GM21447 (cell line): ENCODE data around the gene NEK9.
"Not testable (repeated sequence)": the region's sequence is repeated elsewhere in the genome, so short reads cannot be mapped to it uniquely, and the experiment has no call there.

ENCODE experiments used
- ATAC-seq: cut with Tn5 transposase; IDR thresholded peaks from one replicate; pipeline ENCODE4 v1.9.1; 2021; ENCODE audit not compliant: unreplicated experiment

NEK9 gene

GRCh38 chr14:75147423-75148071 is 20.7 kb upstream of the NEK9 start:
- ATAC-seq = no peak

DNA sequence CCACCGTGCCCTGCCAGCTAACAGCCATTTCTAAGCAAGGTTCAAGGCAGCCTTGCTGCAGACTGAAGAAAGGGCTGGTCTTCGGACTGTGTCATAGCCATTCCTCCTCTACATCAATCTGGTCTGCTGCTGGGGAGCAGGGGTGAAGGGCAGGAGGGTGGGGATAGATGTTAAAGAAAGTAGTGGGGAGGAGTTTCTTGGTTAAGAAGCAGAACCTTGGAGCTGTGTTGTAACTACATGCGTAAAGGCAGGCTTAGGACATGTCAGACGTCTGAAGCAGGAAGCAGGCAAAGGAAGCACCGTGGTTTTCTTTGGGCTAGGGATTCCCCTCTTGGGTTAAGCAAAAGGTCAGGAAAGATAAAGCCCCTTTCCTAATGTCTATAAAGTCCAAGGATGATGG is 18.1 kb upstream of the NEK9 start:
- ATAC-seq = no peak

DNA sequence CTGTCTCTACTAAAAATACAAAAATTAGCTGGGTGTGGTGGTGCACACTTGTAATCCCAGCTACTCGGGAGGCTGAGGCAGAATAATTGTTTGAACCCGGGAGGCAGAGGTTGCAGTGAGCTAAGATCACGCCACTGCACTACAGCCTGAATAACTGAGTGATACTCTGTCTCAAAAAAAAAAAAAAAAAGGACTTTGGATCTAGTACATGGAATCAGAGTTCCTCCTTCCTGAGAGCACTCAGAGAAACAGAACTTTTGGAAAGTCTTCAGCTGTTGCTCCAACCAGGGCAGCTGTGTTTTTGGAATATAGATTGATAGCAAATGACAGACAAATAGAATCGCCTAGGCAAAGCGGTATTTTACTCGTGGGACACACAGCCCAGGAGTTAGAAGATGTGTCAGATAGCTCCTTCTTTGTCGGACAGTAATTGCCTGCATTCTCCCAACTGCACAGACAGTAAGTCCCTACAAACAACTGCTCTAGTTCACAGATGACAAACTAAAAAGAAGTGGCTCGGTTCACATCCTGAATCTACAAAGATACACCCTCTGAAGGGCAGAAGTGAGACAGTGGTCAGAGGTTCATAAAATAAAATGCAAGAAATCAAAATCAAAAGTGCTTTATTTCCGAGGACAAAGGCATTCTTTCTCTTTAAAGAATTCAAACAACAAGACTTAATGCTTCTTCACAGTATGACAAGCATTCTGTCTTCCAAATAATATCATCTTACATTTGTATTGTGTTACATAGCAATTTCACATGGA is 17.1 kb upstream of the NEK9 start:
- no peak for ATAC-seq

DNA sequence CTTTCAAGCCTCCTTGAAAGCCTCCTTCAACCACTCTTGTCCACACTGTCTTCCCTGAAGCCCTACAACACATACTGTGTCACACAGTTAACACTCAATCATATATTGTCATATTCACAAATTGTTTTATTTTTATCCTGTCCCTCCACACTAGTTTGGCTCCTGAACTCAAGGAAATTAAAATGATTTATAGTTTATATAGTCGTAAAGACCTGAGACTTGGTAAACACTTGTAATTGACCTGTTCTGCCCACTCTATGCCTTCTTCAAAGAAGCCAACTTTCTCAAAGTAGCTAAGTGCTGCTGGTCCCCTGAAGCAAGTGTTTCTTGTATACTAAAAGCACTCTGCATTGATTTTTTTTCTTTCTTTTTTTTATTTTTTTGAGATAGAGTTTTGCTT is 15.6 kb upstream of the NEK9 start:
- ATAC-seq = no peak

GRCh38 chr14:75141967-75142366 is 15.1 kb upstream of the NEK9 start:
- ATAC-seq = no peak

- ATAC-seq = no peak
These were observed 14.2 kb upstream of the NEK9 start for GRCh38 chr14:75141062-75141461.

- ATAC-seq = no peak
These were observed 13.8 kb upstream of the NEK9 start for GRCh38 chr14:75140620-75141019.

GRCh38 chr14:75139185-75139584 is 12.3 kb upstream of the NEK9 start:
- ATAC-seq = no peak

DNA sequence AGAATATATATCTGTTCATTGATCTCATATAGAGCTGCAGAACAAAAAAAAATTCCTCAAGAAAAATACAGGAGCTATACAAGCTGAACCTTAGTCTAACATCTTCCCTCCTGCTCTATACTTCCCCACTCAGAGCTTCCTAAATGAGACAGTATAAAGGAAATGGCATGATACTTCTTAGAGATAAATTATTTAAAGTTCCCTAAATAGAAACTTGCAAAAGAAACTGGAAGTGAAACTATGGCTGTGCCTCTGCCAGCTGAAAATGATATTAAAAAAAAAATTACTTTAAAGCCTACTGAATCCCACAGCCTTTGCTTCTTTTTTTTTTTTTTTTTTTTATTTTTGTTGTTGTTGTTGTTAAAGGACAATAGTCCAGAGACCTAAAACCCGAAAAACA is 11.6 kb upstream of the NEK9 start:
- ATAC-seq = no peak

GRCh38 chr14:75134644-75135043 is 7.8 kb upstream of the NEK9 start:
- ATAC-seq = no peak

- no peak for ATAC-seq
These were observed 6.7 kb upstream of the NEK9 start for GRCh38 chr14:75133597-75133996.

DNA sequence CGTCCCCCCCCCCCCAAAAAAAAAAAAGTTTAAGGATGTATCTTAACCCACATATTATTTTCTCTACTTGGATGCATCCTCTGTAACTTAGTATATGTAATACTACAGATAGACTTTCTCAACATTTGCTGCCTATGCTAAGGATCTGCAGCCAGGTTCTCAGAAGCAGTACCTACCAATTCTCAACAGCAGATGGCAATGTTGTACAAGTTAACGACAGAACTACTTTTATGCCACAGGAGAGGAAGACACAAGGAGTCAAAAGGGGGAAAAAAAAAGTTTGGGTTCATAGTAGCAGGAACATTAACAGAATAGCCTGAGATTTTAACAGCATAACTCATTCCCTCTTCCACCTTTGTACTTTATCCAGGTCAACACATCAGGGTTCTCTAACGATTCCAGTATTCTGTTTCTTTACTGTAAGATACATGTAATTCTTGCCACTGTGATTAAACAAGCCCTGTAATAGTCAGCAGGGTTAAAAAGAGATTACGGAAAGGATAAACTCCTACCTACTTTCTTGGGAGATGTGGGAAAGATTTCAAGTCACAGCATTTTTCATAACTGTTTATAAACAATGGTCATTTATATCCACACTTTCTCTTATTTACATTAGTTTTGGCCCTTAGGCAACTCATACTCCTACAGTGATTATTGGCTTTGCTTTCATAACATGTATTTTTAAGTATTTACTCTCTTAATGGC is 5.7 kb upstream of the NEK9 start:
- no peak for ATAC-seq

GRCh38 chr14:75128596-75128990 is 1.7 kb upstream of the NEK9 start:
- ATAC-seq = no peak

- ATAC-seq = no peak
These were observed 1.2 kb upstream of the NEK9 start for GRCh38 chr14:75127903-75128595.

DNA sequence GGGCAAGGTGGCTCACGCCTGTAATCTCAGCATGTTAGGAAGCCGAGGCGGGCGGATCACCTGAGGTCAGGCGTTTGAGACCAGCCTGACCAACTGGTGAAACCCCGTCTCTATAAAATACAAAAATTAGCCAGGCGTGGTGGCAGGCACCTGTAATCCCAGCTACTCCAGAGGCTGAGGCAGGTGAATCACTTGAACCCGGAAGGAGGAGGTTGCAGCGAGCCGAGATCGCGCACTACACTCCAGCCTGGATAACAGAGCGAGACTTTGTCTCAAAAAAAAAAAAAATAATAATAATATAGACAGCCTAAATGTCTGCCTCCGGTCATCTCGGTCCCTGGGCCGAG is 599 bp upstream of the NEK9 start:
- not testable (repeated sequence) for ATAC-seq

- ATAC-seq = no peak
These were observed 715 bp downstream of the NEK9 start for GRCh38 chr14:75126121-75126544.

GRCh38 chr14:75125617-75126016 is 1.2 kb downstream of the NEK9 start:
- ATAC-seq = no peak

- no peak for ATAC-seq
These were observed 2.9 kb downstream of the NEK9 start for GRCh38 chr14:75123991-75124390.

- ATAC-seq = no peak
These were observed 5.3 kb downstream of the NEK9 start for GRCh38 chr14:75121552-75121951.

DNA sequence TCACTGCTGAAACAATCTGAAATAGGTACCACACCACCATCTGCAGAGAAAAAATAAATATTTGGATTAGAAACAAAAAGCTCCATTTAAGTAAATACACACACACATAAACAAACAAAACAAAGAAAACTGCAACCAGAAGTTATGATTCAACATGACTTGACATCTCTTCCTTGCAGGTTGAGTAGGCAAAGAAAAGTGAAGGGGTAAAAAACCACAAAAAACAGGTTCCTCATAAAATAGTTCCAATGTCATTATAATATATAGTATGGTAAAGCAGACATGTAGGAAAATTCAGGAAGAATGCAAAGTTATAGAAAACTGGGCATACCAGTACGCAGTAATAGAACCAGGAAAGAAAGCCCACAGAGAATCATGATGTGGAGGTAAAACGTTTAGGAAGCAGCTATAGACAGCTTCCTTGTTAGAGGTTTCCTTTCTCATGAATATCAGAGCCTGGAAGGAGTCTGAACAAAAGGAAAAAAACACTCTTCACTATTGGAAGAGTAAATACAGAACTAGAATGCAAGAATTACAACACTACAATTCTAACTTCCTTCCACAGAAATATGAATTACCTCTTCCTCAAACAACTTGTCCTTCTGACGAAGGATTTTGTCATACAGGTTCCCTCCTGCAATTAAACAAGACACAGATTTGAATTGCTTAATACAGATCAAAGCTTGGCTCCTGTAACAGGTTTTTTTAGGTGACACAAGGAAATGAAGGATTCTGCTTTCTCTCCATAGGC is 6.1 kb downstream of the NEK9 start:
- ATAC-seq = no peak

DNA sequence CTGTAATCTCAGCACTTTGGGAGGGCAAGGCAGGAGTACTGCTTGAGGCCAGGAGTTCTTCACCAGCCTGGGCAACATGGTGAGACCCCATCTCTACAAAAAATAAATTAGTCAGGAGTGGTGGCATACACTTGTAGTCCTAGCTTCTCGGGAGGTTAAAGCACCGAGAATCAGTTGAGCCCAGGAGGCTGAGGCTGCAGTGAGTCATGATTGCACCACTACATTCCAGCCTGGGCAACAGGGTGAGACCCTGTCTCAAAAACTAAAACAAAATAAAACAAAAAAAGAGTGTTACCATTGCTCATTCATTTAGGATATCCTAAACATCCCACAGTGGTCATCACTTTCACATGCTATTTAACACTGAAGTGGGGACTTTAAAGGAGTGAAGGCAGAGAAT is 7.8 kb downstream of the NEK9 start:
- no peak for ATAC-seq
